Measurements from ENCODE around the gene NFIB. TPM values are rescaled to one million over a fixed set of nuclear protein-coding genes. Genes with fewer than 3 reads are reported as not detected.

The NFIB gene
- total and polyA plus RNA-seq, 2 donors (not counting 3 experiments of a cell fraction or from before 2014, with no cell fraction given) = 26.4 to 174 TPM

- POLR2A ChIA-PET = no interaction called here
- dilution Hi-C loops (cut with MboI; ENCODE audit: extremely low pct_ligation_motif_present, low sequenced_read_pairs) = no loop called here
These were observed 125.9 kb downstream of the NFIB start for GRCh38 chr9:14188011-14188410.

More at GRCh38 chr9:14188011-14188410, 125.9 kb downstream of the NFIB start:
- no peaks in the 10 kb centered on the region for H3K9me3 ChIP-seq (replicated peaks; ENCODE audit: control insufficient read depth, insufficient read depth, low read length)
- intact Hi-C loops (cut with micrococcal nuclease) = no loop called here
- no peak overlapping the region for H3K27ac ChIP-seq (ENCODE audit: insufficient read depth, low read depth, low read length)
- no peaks in the 10 kb centered on the region for H3K36me3 ChIP-seq (ENCODE audit: control insufficient read depth in 2 of 2, extremely low read depth in 1 of 2, insufficient read depth in 2 of 2, low read length in 2 of 2)
- no TSS peak for BruUV-seq (replicated peaks)
- H3K4me2 ChIP-seq (ENCODE audit: insufficient read depth, low read length) = no peak overlapping the region
- no peaks in the 10 kb centered on the region for H3K9me1 ChIP-seq (replicated peaks; ENCODE audit: control insufficient read depth, extremely low read depth, insufficient read depth, low read length)
- H3K9ac ChIP-seq (replicated peaks; ENCODE audit: extremely low read depth, insufficient read depth, low read length) = no peak overlapping the region
- FAIRE-seq (no peak), DNase-seq (ENCODE audit: low read depth, low spot score) (no peak)
- H3K79me2 ChIP-seq (ENCODE audit: control insufficient read depth, insufficient read depth, low read length) = peaks cover 87% of the 10 kb centered on the region
- H3K4me1 ChIP-seq (ENCODE audit: control insufficient read depth, extremely low read depth, insufficient read depth, low read length) = peaks cover 34% of the 10 kb centered on the region
- no peak overlapping the region for H2AFZ ChIP-seq (ENCODE audit: low read depth, low read length)
- CTCF ChIA-PET = interaction anchor here (2.8 kb wide), 1 partner anchor 11 kb away, joined by 11 read pairs; no protein-coding TSS in a partner anchor
- TF ChIP-seq JUN (IDR thresholded peaks at IDR 0.05; ENCODE audit: borderline replicate concordance, insufficient read depth, insufficient read length, low read depth) (no peak), EZH2 (IDR thresholded peaks at IDR 0.05; ENCODE audit: borderline replicate concordance, low read depth, low read length, severe bottlenecking) (no peak), CTCF (IDR thresholded peaks at IDR 0.05; ENCODE audit: extremely low read depth in 1 of 2, insufficient read depth in 1 of 2, low read depth in 1 of 2, low read length in 2 of 2) (no peak), FOS (IDR thresholded peaks at IDR 0.05; ENCODE audit: borderline replicate concordance, insufficient read depth, low read length) (no peak), MAX (IDR thresholded peaks at IDR 0.05; ENCODE audit: insufficient read depth, insufficient read length) (no peak), POLR2AphosphoS5 (IDR thresholded peaks at IDR 0.05; ENCODE audit: insufficient read depth, low read depth, low read length) (no peak), GATA2 (IDR thresholded peaks at IDR 0.05; ENCODE audit: insufficient read depth, insufficient read length, low read depth, low read length) (no peak), MYC (IDR thresholded peaks at IDR 0.05; ENCODE audit: low read depth, low read length) (no peak), POLR2A (IDR thresholded peaks at IDR 0.05; ENCODE audit: low read depth, low read length) (no peak)
- no peak overlapping the region for H3K4me3 ChIP-seq (replicated peaks in 1 of 3; ENCODE audit: insufficient read depth in 1 of 3, low read depth in 1 of 3, low read length in 3 of 3)
- H4K20me1 ChIP-seq (replicated peaks; ENCODE audit: control insufficient read depth, extremely low read depth, insufficient read depth, low read length) = no peaks in the 10 kb centered on the region
- no peaks in the 10 kb centered on the region for H3K27me3 ChIP-seq (ENCODE audit: control insufficient read depth in 2 of 2, insufficient read depth in 2 of 2, low read length in 2 of 2)

Data from endothelial cell of umbilical vein (primary cell).